ENCODE measurements around the gene NELFE.
"Not testable (repeated sequence)": the region's sequence is repeated elsewhere in the genome, so short reads cannot be mapped to it uniquely, and the experiment has no call there.

DNA sequence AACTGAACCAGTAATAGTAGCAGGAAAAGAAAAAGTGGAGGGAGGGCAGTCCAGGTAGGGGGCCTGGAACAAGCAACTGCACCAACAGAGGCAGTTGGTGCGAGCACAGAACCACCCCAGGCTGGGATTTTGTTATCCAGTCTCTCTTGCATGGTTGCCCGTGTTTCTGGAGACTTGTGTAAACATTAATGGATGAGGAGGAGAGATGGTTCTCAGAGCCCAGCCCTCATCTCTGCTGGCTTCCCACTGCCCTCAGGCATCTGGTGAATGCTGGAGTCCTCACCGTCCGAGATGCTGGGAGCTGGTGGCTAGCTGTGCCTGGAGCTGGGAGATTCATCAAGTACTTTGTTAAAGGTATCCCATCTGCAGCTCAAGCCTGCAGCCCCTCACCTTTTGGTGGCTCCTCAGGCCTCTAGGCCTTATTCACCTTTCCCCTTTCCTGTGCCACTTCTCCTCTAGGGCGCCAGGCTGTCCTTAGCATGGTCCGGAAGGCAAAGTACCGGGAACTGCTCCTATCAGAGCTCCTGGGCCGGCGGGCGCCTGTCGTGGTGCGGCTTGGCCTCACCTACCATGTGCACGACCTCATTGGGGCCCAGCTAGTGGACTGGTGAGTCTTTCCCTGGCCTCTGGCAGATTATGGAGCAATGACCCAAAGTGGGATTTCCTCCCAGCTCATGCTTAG, 21.6 kb upstream of the NELFE start:
- TF ChIP-seq, protein P1, sequence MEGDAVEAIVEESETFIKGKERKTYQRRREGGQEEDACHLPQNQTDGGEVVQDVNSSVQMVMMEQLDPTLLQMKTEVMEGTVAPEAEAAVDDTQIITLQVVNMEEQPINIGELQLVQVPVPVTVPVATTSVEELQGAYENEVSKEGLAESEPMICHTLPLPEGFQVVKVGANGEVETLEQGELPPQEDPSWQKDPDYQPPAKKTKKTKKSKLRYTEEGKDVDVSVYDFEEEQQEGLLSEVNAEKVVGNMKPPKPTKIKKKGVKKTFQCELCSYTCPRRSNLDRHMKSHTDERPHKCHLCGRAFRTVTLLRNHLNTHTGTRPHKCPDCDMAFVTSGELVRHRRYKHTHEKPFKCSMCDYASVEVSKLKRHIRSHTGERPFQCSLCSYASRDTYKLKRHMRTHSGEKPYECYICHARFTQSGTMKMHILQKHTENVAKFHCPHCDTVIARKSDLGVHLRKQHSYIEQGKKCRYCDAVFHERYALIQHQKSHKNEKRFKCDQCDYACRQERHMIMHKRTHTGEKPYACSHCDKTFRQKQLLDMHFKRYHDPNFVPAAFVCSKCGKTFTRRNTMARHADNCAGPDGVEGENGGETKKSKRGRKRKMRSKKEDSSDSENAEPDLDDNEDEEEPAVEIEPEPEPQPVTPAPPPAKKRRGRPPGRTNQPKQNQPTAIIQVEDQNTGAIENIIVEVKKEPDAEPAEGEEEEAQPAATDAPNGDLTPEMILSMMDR (IDR thresholded peaks at IDR 0.05) = not testable (repeated sequence)
- TF ChIP-seq, protein P2, sequence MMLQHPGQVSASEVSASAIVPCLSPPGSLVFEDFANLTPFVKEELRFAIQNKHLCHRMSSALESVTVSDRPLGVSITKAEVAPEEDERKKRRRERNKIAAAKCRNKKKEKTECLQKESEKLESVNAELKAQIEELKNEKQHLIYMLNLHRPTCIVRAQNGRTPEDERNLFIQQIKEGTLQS (CRISPR knock-in tag; conservative IDR thresholded peaks at IDR 0.05) = not testable (repeated sequence)
- TF ChIP-seq ATF2 (CRISPR knock-in tag; IDR thresholded peaks at IDR 0.05; ENCODE audit: borderline replicate concordance, low read depth); USF2 (CRISPR knock-in tag; IDR thresholded peaks at IDR 0.05); USF1 (CRISPR knock-in tag; IDR thresholded peaks at IDR 0.05); ERG (CRISPR knock-in tag; IDR thresholded peaks at IDR 0.05); FOXP4 (CRISPR knock-in tag; IDR thresholded peaks at IDR 0.05); SOX15 (CRISPR knock-in tag; IDR thresholded peaks at IDR 0.05); NFYB (CRISPR knock-in tag; conservative IDR thresholded peaks at IDR 0.05; ENCODE audit: low read depth); NR1H2 (CRISPR knock-in tag; IDR thresholded peaks at IDR 0.05); ARID4B (CRISPR knock-in tag; IDR thresholded peaks at IDR 0.05; ENCODE audit: borderline replicate concordance): not testable (repeated sequence)
